Ascending aorta (tissue), 2 donors: Measurements from ENCODE around the gene PRUNE2. TPM values are rescaled to one million over a fixed set of nuclear protein-coding genes. Genes with fewer than 3 reads are reported as not detected.
"Not testable (repeated sequence)": the region's sequence is repeated elsewhere in the genome, so short reads cannot be mapped to it uniquely, and the experiment has no call there.

ENCODE experiments used
- DNase-seq, 2 donors: peaks; one replicate each; pipeline ENCODE4 v3.0.0-alpha.2; 2019; ENCODE audit warnings: low spot score in 2 of 2
- H3K27ac ChIP-seq, 2 donors: fragments of 200-600 bp; sonication (generic); one replicate each; pipeline ENCODE4 v1.5.1; 2016 to 2017; ENCODE audit warnings: mild to moderate bottlenecking in 1 of 2
- H3K27me3 ChIP-seq: fragments of 200-600 bp; sonication (generic); one replicate; pipeline ENCODE4 v1.5.1; 2017
- H3K36me3 ChIP-seq, 2 donors: fragments of 200-600 bp; sonication (generic); one replicate each; pipeline ENCODE4 v1.5.1; 2016
- H3K4me1 ChIP-seq, 2 donors: fragments of 200-600 bp; sonication (generic); one replicate each; pipeline ENCODE4 v1.5.1; 2016 to 2017; ENCODE audit warnings: mild to moderate bottlenecking in 1 of 2
- H3K4me3 ChIP-seq, 2 donors: fragments of 200-600 bp; sonication (generic); one replicate each; pipeline ENCODE4 v1.5.1; 2016 to 2017; ENCODE audit warnings: mild to moderate bottlenecking in 1 of 2
- H3K9me3 ChIP-seq, 2 donors: fragments of 200-600 bp; sonication (generic); one replicate each; pipeline ENCODE4 v1.5.1; 2016
- CTCF ChIP-seq, 3 experiments: fragments of 200-600 bp in 2 of 3; fragments of 450-650 bp in 1 of 3; sonication (generic) in 2 of 3; IDR thresholded peaks; one replicate each; pipeline ENCODE4 v1.5.1; 2016 to 2019; ENCODE audit warnings: antibody characterized with exemption in 3 of 3, mild to moderate bottlenecking in 1 of 3, moderate library complexity in 1 of 3
- intact Hi-C: fragments of 100-400 bp; cut with DNase I; formaldehyde crosslinking; loops from one replicate; pipeline ENCODE4 v1.15.1; 2023
- total RNA-seq: library from RNA; depleted of rRNA; stranded (reverse); fragments of >200 nt; gene quantifications from one replicate; pipeline ENCODE4 v1.1.0, GENCODE V29; 2016

PRUNE2 gene, protein sequence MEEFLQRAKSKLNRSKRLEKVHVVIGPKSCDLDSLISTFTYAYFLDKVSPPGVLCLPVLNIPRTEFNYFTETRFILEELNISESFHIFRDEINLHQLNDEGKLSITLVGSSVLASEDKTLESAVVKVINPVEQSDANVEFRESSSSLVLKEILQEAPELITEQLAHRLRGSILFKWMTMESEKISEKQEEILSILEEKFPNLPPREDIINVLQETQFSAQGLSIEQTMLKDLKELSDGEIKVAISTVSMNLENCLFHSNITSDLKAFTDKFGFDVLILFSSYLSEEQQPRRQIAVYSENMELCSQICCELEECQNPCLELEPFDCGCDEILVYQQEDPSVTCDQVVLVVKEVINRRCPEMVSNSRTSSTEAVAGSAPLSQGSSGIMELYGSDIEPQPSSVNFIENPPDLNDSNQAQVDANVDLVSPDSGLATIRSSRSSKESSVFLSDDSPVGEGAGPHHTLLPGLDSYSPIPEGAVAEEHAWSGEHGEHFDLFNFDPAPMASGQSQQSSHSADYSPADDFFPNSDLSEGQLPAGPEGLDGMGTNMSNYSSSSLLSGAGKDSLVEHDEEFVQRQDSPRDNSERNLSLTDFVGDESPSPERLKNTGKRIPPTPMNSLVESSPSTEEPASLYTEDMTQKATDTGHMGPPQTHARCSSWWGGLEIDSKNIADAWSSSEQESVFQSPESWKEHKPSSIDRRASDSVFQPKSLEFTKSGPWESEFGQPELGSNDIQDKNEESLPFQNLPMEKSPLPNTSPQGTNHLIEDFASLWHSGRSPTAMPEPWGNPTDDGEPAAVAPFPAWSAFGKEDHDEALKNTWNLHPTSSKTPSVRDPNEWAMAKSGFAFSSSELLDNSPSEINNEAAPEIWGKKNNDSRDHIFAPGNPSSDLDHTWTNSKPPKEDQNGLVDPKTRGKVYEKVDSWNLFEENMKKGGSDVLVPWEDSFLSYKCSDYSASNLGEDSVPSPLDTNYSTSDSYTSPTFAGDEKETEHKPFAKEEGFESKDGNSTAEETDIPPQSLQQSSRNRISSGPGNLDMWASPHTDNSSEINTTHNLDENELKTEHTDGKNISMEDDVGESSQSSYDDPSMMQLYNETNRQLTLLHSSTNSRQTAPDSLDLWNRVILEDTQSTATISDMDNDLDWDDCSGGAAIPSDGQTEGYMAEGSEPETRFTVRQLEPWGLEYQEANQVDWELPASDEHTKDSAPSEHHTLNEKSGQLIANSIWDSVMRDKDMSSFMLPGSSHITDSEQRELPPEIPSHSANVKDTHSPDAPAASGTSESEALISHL (N-terminal part only)
- total RNA-seq, result 200 TPM

DNA sequence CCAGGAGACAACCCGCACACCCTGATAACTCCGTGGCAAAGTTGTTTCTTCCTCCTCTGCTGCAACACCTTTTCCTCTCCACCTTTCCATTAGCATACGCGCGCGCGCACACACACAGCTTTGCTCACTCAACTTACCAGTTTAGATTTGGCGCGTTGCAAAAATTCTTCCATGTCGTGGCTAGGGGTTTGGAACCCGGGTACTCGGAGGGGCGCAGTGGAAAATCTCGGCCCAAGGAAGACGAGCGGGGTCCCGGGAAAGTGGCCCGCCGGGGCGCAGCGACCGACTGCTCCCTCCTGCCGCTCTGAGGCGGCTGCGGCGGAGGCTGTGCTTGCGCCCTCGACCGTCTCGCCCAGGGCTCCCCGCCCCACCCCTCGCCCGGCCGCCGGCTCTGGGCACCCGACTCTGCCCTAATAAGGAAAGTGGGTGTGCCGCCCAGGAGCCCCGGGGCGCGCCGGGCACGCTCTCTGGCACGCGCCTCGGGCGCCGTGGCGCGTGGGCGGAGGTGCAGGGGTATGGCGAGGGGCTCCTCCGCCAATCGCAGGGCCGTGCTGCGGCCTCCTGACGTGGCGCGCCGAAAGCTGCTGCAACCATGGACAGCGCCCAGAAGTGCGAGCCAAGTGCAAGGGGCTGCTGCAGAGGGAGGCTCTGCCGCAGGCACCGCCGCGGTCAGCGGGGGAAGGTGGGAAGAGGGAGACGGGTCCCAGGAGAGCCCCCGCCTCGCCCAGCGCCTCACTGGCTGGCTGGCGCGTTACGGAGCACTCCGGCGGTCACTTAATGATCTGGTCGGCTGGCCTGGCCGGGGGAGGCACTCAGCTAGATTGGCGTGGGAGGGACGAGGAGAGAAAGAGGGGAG, at the start of gene PRUNE2:
TSS of gene PRUNE2 (minus strand) at position 324 of the 856 bp plus-strand sequence. CDS start at position 173, 151 bp downstream.
- peak; percentile 72 to 95 for DNase-seq
- peak in 1 of 3 experiments; percentile 6 for TF ChIP-seq CTCF (IDR thresholded peaks at IDR 0.05)
- H3K27ac ChIP-seq, result peak within 1 kb of the TSS; percentile 85 to 90
- no peaks in the 10 kb centered on the region for H3K27me3 ChIP-seq
- no peaks in the 10 kb centered on the region for H3K36me3 ChIP-seq
- intact Hi-C loops, result loop anchor here (1.0 to 10.0 kb wide), 7 partner anchors 20 to 511 kb away; partner anchors contain the start of gene RFK
- H3K4me3 ChIP-seq, result peak within 1 kb of the TSS; percentile 70 to 87
- H3K9me3 ChIP-seq, result no peaks in the 10 kb centered on the region
- H3K4me1 ChIP-seq, result no peaks in the 10 kb centered on the region

DNA sequence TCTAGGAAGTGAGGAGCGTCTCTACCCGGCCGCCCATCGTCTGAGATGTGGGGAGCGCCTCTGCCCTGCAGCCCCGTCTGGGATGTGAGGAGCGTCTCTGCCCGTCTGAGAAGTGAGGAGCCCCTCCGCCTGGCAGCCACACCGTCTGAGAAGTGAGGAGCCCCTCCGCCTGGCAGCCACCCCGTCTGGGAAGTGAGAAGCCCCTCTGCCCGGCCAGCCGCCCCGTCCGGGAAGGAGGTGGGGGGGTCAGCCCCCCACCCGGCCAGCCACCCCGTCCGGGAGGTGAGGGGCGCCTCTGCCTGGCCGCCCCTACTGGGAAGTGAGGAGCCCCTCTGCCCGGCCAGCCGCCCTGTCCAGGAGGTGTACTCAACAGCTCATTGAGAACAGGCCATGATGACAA, 49.5 kb upstream of the PRUNE2 start:
- H3K27me3 ChIP-seq, H3K4me1 ChIP-seq, H3K36me3 ChIP-seq, H3K27ac ChIP-seq, H3K9me3 ChIP-seq, intact Hi-C loops, DNase-seq, H3K4me3 ChIP-seq: not testable (repeated sequence)

GRCh38 chr9:76949865-76950264, 44.0 kb upstream of the PRUNE2 start:
- Histone ChIP-seq H3K4me3 (no peak overlapping the region), H3K27me3 (no peaks in the 10 kb centered on the region), H3K4me1 (no peaks in the 10 kb centered on the region), H3K36me3 (no peaks in the 10 kb centered on the region), H3K9me3 (no peaks in the 10 kb centered on the region), H3K27ac (no peak overlapping the region)
- intact Hi-C loops, result no loop called here
- no peak for DNase-seq
- TF ChIP-seq CTCF (IDR thresholded peaks at IDR 0.05), result no peak

DNA sequence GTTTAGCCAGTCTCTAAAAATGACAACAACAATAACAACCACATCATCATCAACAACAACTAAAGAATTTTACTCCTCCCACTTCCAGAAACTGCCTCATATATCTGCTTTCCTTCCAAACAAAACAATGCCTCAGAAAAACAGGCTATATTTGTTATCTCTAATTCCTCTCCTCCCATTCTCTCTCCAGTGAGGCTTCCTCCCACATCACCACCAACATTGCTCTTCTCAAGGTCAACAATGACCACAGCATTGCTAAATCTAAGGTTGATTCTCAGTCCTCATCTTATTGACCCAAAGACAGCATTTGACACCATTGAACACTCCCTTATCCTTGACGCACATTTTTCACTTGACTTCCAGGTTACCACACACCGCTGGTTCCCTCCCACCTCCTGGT, 38.1 kb upstream of the PRUNE2 start:
- no peaks in the 10 kb centered on the region for H3K27me3 ChIP-seq
- no peak overlapping the region for H3K27ac ChIP-seq
- H3K4me3 ChIP-seq, result no peak overlapping the region
- H3K4me1 ChIP-seq, result no peaks in the 10 kb centered on the region
- intact Hi-C loops, result no loop called here
- no peak for DNase-seq
- no peaks in the 10 kb centered on the region for H3K9me3 ChIP-seq
- no peaks in the 10 kb centered on the region for H3K36me3 ChIP-seq
- TF ChIP-seq CTCF (IDR thresholded peaks at IDR 0.05), result no peak

- no peak for TF ChIP-seq CTCF (IDR thresholded peaks at IDR 0.05)
- H3K36me3 ChIP-seq, result no peaks in the 10 kb centered on the region
- H3K27me3 ChIP-seq, result no peaks in the 10 kb centered on the region
- no peak overlapping the region for H3K4me3 ChIP-seq
- H3K9me3 ChIP-seq, result no peaks in the 10 kb centered on the region
- H3K4me1 ChIP-seq, result no peaks in the 10 kb centered on the region
- DNase-seq, result no peak
- H3K27ac ChIP-seq, result no peak overlapping the region
- intact Hi-C loops, result no loop called here
These were observed 37.1 kb upstream of the PRUNE2 start for GRCh38 chr9:76943054-76943453.
